Stimulated activated naive CD8-positive, alpha-beta T cell treated with anti-CD3 and anti-CD28 coated beads, Interleukin-15, Interleukin-2, amounts not matched to agents 100 U/mL and 50 U/mL, for 24 hours (primary cell): ENCODE results near the gene ITGA7.

Experiments
- ATAC-seq: fragments of 150-1000 bp; cut with Tn5 transposase; one replicate; pipeline ENCODE4 v1.10.0; 2021
- DNase-seq: peaks from one replicate; pipeline ENCODE4 v3.0.0; 2021

Gene ITGA7, protein sequence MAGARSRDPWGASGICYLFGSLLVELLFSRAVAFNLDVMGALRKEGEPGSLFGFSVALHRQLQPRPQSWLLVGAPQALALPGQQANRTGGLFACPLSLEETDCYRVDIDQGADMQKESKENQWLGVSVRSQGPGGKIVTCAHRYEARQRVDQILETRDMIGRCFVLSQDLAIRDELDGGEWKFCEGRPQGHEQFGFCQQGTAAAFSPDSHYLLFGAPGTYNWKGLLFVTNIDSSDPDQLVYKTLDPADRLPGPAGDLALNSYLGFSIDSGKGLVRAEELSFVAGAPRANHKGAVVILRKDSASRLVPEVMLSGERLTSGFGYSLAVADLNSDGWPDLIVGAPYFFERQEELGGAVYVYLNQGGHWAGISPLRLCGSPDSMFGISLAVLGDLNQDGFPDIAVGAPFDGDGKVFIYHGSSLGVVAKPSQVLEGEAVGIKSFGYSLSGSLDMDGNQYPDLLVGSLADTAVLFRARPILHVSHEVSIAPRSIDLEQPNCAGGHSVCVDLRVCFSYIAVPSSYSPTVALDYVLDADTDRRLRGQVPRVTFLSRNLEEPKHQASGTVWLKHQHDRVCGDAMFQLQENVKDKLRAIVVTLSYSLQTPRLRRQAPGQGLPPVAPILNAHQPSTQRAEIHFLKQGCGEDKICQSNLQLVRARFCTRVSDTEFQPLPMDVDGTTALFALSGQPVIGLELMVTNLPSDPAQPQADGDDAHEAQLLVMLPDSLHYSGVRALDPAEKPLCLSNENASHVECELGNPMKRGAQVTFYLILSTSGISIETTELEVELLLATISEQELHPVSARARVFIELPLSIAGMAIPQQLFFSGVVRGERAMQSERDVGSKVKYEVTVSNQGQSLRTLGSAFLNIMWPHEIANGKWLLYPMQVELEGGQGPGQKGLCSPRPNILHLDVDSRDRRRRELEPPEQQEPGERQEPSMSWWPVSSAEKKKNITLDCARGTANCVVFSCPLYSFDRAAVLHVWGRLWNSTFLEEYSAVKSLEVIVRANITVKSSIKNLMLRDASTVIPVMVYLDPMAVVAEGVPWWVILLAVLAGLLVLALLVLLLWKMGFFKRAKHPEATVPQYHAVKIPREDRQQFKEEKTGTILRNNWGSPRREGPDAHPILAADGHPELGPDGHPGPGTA

DNA sequence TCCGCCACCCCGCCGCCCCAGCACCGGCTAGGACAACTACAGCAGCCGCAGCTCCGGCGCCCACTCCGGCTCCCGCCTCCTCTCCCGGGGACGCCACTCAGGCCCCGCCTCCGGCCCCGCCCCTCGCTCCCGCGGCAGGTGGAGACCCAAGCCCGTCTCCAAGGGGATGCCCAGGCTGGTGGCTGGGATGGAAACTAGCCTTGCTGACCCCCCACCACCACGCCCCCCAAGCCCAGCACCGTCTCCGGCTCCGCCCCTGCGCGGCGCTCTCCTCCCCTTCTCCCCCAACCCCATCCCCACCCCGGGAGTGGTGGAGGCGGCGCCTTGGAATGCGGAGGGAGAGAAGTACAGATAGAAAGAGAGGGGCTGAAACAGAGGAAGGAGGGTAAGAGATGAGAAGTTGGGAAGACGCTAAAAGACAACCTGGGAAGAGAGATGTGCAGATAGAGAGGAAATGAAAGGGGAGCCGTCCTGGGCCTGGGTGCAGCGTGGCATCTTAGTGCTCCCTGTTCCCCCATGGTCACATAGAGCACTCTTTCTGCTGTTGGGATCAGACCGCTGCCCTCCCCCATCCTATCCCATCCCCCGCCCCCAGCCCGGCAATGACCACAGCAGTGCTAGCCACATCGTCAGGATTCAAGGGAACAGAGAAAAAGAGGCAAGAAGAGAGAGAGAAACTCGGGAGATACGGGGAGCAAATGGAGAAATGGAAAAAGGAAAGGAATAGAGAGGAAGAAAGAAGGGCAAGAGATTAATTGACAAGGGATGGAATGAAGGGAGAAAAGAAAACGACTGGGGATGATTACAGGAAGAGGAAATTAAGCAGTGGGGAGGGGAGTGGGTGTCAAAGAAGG, at the start of gene ITGA7:
Gene ITGA7 (minus strand): TSS at position 64 of the 854 bp plus-strand sequence. CDS start 222 bp downstream, outside the sequence.
- ATAC-seq = peak; percentile 65
- DNase-seq = peak; percentile 73

DNA sequence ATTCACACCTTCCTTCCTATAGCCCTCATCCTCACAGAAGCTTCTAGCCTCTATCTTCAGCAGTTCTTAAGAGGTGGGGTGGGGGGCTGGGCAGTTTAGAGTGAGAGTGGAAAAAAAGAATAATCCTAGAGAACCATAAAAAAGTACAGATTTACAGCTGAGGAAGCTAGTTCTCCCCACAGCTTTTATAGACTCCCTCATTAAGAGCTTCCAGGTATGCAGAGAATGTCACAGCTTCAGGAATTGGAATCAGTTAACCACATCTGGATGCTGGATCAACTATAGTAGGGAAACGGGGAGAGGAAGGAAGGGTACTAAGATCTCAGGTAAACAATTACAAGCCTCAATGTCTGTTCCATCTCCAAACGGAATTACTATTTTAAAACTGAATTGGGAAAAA, 47.5 kb upstream of the ITGA7 start:
- ATAC-seq (no peak), DNase-seq (no peak)

DNA sequence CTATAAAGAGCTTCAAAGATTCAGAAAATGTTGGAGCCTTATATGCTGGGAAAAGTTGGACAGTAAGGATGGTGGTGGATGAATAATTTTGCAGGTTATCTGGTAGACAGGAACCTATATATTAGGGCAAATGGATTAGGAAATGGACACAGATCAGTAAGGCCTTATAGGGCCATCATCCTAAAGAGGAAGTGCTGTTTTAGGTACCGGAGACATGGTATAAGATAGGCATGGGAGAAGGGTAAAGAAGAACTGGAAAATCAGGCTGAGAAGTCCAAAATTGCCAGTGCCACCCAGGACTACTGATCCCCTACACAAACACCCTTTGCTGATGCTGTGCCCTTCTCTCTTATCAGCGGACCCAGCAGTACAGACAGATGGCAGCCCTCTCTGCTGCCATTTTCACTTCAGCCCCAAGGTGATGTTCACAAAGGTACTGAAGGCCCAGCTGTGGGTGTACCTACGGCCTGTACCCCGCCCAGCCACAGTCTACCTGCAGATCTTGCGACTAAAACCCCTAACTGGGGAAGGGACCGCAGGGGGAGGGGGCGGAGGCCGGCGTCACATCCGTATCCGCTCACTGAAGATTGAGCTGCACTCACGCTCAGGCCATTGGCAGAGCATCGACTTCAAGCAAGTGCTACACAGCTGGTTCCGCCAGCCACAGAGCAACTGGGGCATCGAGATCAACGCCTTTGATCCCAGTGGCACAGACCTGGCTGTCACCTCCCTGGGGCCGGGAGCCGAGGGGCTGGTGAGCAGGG, 40.7 kb upstream of the ITGA7 start:
- DNase-seq = no peak
- ATAC-seq = no peak

GRCh38 chr12:55746913-55747231, 39.2 kb upstream of the ITGA7 start:
- no peak for DNase-seq

DNA sequence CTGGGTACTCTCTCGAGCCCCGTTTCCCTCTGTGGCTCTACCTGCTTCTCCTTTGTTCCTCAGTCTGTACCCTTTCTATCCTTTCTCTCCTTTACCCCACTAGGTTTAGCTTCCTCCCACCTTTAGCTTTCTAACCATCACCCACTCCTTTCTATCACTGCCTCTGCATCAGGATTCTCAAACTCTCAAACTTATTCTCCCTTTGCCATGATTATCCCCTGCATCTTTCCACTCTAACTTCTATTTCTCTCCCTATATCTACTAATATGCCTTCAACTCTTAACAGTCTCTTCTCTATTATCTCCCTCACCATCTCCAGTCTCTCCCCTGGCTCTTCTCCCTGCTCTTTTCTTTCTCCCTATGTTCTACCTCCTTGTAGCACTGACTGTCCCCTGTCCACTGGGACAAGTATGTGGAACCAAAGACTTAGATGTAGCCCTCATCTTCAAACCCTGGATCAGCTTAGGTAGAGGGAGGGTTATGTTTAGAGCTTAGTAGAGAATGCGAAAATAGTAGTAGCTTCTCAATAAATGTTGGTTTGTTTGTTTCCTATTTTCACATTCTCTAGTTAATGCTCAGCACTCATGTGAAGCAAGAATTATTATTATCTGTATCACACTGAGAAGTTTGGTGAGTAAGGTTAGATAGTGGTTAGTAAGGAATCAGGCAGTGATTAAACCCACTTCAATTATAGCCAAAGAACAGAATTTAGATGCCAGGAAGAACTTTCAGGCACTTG, 38.6 kb upstream of the ITGA7 start:
- DNase-seq (no peak), ATAC-seq (no peak)

More at GRCh38 chr12:55746913-55747231, 39.2 kb upstream of the ITGA7 start:
- ATAC-seq = no peak

DNA sequence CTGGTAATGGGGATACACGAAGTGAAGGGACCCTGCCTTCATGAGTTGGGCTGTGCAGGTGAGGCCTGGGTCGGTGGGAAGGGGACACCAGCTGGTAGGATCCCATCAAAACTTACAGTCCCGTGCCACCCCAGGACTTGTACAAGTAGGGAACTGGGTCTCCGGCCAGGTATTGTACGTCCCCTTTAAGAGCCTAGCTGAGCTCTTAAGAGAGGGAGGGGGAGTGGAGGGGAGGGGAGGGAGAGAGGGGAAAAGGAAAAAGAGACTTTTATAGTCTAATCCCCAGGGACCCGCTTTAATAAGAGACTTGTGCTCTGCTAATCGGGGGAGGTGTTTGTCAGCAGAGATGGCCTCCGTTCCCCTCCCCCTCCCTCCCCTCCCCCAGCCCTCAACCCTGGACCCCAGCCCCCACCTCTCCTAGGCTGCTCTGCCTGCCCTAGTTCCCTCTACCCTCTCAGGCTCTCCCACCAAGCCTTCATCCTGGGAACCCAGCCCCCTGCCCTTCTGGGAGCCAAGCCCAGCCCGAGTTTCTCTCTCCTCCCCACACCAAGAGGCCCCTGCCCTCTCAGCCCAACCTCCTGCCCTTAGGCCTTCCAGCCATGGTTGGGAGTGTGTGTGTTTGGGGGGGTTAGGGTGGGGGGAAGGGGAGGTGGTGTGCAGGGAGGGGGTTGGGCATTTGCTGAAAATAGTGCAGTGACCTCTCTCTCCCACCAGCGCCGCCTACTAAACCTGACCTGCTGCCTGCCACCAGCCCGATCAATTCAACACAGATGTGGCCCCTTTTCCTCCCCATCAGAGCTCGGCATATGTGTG, 37.9 kb upstream of the ITGA7 start:
- ATAC-seq (no peak), DNase-seq (no peak)

DNA sequence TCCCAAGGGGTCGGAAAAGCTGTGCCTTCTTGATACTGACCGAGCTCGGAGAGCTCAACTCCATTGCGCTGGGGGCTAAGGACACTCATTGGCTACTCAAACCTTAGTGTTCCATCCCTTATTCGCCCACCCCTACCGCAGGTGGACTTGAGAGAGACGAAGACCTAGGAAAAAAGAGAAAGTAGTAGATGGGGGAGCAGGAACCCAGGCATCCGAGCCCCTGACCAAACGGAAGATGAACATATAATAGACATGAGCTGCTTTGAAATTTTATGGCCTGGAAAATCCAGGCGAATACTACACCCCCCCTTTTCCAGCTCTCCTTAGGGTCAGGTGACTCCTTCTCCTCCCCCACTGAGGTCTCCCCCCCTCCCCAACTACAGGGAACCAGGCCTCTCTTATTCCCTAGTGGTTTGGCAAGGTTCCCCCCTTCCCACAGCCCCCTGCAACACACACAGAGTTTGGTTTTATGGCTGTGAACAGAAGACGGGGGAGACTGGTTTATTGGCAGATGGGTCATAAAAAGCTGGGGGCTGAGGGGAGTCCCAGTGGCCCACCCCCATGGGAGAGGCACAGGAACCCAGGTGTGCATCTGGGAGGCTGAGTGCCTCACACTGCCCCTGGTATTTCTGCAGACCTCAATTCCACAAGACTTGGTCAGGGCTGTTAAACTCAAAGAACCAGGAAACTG, 36.8 kb upstream of the ITGA7 start:
- DNase-seq (no peak), ATAC-seq (no peak)

- DNase-seq = peak; percentile 47
- peak; percentile 52 for ATAC-seq
These were observed 36.0 kb upstream of the ITGA7 start for GRCh38 chr12:55743406-55744339.

- peak; percentile 70 for ATAC-seq
- peak; percentile 78 for DNase-seq
These were observed 35.2 kb upstream of the ITGA7 start, which contains the start of gene GDF11 for GRCh38 chr12:55742719-55743405. Gene GDF11, plus strand, starts transcription at chr12:55743122. Its CDS starts 195 bp downstream, at chr12:55743317.

DNA sequence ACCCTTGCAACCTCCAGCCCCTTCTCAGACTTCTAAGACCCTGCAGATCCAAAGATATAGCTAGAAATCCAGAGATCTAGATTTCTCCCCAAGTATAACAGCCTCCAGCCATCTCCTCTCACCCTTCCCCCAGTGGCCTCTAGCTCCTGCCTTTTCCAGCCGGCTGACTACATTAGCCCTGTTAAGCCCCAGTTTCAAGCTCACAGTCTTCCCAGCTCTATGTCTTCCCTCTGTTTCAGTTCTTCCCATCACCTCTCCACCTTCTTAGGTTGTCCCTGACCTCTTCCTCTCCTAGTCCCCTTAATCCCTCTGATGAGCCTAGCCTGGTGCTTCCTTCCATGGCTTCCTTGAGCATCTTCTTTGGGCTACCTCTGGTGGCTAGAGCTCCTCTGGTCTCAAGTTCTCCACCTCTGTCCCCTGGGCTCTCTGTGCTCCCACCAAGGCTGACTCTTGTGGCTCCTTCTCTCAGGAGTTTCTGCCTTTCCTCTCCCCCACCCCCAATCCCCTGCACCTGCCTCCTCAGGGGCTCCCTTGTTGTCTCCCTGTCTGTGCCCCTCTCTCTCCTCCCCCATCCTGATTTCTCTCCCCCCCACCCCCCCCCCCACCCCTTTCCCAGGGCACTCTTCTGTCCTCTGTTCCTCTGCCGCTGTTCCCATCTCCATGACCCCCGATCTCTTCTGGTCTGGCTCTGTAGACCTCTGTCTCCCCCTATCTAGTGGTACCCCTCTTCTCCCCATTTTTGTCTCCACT, 34.4 kb upstream of the ITGA7 start:
- no peak for DNase-seq
- no peak for ATAC-seq

DNA sequence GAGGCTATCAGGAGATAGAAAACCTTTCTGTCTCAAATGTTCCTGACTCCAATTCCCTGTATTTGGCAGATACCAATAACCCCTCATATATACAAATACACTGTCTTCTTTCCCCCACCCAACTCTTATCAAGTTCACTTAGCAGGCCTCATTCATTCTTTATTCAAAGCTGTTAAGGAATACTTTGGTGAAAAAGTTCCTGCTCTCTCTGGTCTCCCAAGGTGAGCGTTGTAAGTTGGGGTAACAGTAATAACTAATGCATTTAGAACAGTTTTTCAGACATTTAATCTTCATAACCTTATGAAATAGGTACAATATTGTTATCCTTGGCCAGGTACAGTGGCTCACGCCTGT, 31.3 kb upstream of the ITGA7 start:
- no peak for ATAC-seq
- DNase-seq = no peak

GRCh38 chr12:55738123-55739024, 30.7 kb upstream of the ITGA7 start:
- peak; percentile 87 for ATAC-seq
- peak; percentile 84 for DNase-seq

GRCh38 chr12:55737581-55738122, 29.9 kb upstream of the ITGA7 start:
- no peak for ATAC-seq
- no peak for DNase-seq

- DNase-seq = peak; percentile 75
- peak; percentile 38 for ATAC-seq
These were observed 29.3 kb upstream of the ITGA7 start for GRCh38 chr12:55736780-55737580.
